Measurements from ENCODE around the gene LIMK2.

DNA sequence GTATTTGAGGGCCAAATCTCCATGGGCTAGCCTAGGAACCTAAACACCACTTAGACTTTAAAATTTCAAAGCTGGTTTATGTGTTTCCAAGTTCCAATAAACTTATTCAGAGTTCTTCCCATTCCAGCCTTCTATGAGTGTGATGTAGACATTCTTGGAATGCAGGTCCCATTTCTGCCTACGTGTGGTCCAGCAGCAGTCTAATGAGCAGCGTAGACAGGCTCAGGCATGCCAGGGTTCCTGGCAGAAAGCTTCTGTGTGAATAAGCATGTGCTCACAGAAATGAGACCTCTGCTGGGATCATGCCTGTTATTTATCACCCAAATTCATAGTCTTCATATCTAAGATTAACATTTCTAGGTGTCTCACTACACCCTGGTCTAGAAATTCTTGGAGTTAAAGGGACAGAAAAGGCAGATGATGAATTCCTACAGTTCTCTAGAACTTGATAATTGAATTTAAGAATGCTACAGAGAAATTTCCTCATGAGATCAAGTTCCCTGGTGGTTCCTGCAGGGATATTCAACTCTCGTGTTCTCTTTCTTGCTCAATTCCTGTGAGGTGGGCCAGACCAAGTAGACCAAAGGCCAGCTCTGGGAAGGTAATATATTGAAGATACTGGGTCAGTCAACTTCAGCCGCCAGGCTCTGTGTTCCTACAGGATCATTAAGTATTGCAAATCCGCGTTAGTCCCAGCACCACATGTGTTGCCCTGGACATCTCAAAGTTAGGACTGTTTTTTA lies 34.5 kb upstream of the LIMK2 start:
- TF ChIP-seq, protein P1, sequence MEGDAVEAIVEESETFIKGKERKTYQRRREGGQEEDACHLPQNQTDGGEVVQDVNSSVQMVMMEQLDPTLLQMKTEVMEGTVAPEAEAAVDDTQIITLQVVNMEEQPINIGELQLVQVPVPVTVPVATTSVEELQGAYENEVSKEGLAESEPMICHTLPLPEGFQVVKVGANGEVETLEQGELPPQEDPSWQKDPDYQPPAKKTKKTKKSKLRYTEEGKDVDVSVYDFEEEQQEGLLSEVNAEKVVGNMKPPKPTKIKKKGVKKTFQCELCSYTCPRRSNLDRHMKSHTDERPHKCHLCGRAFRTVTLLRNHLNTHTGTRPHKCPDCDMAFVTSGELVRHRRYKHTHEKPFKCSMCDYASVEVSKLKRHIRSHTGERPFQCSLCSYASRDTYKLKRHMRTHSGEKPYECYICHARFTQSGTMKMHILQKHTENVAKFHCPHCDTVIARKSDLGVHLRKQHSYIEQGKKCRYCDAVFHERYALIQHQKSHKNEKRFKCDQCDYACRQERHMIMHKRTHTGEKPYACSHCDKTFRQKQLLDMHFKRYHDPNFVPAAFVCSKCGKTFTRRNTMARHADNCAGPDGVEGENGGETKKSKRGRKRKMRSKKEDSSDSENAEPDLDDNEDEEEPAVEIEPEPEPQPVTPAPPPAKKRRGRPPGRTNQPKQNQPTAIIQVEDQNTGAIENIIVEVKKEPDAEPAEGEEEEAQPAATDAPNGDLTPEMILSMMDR (IDR thresholded peaks at IDR 0.05) = peak in 2 of 4 experiments; percentile 8 to 36
- no peak for TF ChIP-seq POLR2A (IDR thresholded peaks at IDR 0.05)
- peak; percentile 84 for TF ChIP-seq POLR2AphosphoS5 (IDR thresholded peaks at IDR 0.05)

Measured in prostate gland (tissue), 2 donors.